GM12875 (cell line): ENCODE data around the gene PTK6.

Source experiments
- H3K4me3 ChIP-seq: one replicate; pipeline ENCODE4 v1.5.1; 2011; ENCODE audit warnings: low read depth, low read length, control low read depth
- TF ChIP-seq, protein P1 (sequence below): IDR thresholded peaks from 2 replicates; pipeline ENCODE4 v1.5.1; 2011; ENCODE audit warnings: low read depth, mild to moderate bottlenecking, control low read depth, inconsistent platforms, low read length, moderate library complexity, borderline replicate concordance; ENCODE audit not compliant: insufficient read depth

PTK6 gene

DNA sequence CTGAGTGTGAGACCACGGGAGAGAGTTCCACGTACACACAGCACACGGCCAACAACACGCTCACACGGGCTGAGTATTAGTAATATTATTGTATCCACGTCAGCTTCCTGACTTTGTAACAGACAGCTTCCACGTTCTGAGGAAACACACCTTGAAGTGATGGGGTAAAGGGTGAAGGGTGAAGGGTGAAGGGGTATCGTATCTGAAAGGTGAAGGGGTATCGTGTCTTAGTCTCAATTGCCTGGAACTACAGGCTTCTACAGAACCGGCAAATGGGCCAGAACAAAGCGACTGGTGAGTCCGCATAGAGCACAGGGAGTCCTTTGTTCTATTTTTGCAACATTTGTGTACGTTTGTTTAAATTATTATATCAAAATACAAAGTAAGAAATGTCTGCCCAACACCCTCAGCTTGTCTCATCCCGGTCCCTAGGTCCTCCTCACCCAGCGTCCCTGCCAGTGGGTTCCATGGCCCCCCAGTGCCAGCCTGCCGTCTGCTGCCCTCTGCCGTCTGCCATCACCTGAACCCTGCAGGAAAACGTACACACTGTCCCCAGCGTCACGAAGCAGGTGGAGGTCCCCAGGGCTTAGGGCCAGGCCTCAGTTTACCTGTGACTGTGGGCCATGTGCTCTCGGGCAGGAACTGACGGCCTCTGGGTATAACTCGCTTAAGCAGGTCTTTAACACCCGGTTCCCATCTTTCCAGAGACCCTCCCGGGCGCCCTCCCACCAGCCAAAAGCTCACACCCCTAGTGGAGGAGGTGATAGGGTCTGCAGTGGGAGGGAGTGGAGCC is 41.2 kb upstream of the PTK6 start:
- H3K4me3 ChIP-seq = no peak overlapping the region
- TF ChIP-seq, protein P1, sequence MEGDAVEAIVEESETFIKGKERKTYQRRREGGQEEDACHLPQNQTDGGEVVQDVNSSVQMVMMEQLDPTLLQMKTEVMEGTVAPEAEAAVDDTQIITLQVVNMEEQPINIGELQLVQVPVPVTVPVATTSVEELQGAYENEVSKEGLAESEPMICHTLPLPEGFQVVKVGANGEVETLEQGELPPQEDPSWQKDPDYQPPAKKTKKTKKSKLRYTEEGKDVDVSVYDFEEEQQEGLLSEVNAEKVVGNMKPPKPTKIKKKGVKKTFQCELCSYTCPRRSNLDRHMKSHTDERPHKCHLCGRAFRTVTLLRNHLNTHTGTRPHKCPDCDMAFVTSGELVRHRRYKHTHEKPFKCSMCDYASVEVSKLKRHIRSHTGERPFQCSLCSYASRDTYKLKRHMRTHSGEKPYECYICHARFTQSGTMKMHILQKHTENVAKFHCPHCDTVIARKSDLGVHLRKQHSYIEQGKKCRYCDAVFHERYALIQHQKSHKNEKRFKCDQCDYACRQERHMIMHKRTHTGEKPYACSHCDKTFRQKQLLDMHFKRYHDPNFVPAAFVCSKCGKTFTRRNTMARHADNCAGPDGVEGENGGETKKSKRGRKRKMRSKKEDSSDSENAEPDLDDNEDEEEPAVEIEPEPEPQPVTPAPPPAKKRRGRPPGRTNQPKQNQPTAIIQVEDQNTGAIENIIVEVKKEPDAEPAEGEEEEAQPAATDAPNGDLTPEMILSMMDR = no peak; the same call in 1 of the 2 replicates

DNA sequence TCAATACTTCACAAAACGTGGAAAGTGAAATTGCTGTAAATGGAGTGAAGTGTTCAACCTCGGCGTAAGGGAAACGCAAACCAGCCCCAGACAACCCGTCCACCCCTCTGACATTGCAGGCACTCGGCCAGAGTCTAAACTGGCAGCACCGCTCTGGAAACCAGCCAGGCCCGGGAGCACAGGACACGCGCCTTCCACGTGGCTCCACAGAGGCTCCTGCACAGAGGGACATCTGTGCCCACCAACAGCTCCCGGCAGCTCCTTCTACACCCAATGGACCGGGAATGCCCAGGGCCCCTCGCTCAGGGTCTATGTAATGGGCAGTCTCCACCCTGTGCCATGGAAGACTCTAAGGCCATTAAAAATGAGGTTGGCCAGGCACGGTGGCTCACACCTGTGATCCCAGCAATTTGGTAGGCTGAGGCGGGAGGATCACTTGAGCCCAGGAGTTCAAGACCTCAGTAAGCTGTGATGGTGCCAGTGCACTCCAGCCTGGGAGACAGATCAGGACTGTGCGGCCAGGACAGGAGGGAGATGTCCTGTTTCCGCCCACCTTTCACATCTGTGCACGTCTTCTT is 40.2 kb upstream of the PTK6 start:
- H3K4me3 ChIP-seq = no peak overlapping the region
- TF ChIP-seq, protein P1 = no peak

DNA sequence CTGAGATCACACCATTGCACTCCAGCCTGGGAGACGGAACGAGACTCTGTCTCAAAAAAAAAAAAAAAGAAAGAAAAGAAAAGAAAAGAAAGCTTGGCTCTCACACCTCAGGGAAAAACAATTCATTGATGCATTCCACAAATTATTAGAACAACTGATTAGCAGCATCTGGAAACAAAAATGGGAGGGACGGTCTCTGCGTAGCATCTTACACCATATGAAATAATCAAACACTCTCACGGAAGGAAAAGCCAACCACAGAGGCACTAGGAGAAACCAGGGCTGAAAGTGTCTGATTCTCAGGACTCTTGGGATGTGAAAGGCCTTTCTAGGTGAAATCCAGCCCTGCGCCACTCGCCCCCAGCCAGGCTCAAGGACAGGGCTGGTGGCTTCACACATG is 39.1 kb upstream of the PTK6 start:
- no peak overlapping the region for H3K4me3 ChIP-seq
- TF ChIP-seq, protein P1 = no peak

DNA sequence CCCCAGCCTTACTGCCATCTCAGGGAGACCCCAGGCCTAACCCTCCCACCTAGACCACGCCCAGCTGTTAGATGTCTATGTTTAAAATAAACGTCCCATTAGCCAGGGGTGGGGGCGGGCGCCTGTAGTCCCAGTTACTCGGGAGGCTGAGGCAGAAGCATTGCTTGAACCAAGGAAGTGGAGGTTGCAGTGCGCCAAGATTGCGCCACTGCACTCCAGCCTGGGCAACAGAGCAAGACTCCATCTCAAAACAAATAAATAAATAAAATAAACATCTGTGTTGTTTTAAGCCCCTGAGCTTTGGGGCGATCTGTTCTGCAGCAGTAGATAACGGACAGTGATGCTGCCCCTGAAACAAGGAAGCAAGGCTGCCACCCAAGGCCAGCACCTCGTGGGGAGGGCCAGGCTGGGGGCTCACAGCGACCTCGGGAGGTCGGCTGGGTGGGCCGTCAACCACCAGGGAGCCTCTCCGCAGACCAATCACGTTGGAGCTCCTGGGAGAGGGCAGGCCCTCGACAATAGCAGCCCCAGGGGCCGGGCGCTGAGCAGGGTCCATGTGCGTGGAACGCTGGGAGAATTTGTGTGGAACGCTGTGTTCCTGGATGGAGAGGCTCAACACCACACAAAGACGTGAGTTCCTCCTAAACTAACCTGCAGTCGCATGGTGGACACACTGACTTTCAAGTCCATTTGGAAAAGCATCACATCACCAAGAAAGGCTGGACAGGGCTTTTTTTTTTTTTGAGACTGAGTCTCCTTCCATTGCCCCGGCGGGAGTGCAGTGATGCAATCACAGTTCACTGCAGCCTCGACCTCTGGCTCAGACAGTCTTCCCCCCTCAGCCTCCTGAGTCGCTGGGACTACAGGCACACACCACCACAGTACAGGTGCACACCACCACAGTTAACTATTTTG is 37.9 kb upstream of the PTK6 start:
- TF ChIP-seq, protein P1 = no peak
- no peak overlapping the region for H3K4me3 ChIP-seq

DNA sequence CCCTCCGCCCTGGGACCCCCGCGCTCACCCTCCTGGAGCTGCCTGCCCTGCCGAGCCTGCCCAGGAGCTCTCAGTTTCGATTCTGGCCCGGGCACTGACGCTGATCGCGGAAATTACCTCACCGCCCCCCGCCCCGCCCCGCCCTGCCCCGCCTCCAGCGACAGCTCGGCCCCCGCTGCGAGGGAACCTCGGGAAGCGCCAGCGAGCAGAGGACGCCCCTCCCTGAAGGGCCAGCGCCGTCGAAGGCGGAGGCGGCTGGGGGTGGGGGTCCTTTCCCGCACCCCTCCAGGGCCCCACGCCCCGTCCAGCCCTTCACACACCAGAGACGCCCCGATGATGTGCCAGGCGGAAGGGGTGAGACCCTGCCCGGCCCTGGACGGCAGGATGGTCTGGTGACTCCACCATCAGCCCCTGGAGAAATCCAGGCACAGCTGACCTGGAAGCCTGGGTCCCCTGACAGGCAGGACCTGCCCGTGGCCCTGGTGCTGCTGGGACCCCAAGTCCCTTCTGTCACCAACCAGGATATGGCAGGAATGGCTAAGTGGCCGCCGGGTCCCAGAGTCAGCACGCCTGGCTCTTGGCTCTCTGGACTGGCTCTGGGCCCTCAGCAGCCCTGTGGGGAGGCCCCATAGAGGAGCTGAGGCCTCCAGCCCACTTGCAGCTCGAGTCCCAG is 37.1 kb upstream of the PTK6 start, which contains the start of gene HELZ2:
Gene HELZ2 (minus strand): TSS at position 84 of the 673 bp plus-strand sequence. CDS start 1,854 bp downstream, outside the sequence.
- TF ChIP-seq, protein P1 = no peak
- H3K4me3 ChIP-seq = peak within 1 kb of the TSS; percentile 66

DNA sequence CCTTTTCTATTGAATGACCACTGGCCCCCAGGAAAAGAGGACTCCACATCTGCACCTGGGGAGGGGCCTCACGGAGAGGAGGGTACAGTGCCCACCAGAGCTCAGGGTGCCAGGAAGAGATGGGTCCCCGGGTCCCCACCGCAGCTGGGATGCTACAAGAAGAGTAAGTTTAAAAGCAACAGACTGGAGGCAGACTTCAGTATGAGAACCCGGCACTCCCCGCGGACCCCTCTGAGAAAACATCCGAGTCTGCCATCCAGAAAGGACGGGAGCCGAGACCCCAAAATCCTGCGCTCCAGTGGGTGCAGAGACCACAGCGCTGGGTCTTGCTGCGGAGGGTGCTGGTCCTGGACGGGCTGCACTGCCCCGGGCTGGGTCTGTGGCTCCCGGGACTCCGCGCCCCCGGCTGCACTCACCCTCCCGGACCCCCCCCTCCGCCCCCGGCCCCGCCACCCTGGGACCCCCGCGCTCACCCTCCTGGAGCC is 36.5 kb upstream of the PTK6 start:
- H3K4me3 ChIP-seq = peak overlapping the region; percentile 66

More for the DNA sequence above, 36.5 kb upstream of the PTK6 start:
- TF ChIP-seq, protein P1 = no peak
